ENCODE results near the gene BICD1.

BICD1 gene

DNA sequence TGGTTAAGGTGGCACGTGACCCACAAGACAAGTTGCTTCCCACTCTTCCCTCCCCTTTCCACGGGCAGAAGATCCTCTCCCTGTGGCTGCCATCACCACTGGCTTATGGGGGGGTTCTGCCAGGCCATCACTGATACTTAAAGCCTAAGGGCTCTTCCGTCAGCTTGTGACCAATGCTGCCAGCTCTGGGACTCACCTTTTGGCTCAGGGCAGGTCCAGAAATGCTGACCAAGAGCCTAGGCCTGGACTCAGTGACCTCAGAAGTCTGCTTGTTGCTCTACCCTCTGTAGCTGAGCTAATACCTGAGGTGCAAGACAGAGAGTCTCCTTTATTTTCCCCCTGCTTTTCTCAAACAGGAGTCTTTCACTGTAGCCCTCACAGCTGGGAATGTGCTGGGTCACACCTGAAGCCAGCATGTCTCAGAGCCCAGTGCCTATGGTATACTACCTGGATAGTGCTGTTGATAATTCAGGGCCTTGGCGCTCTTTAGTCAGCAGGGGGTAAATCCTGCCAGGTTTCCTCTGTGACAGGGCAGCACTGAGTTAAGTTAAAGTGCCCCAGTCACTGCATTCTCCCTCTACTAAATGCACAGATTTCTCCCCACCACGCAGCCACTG is 312.4 kb downstream of the BICD1 start:
- no peak for DNase-seq

DNA sequence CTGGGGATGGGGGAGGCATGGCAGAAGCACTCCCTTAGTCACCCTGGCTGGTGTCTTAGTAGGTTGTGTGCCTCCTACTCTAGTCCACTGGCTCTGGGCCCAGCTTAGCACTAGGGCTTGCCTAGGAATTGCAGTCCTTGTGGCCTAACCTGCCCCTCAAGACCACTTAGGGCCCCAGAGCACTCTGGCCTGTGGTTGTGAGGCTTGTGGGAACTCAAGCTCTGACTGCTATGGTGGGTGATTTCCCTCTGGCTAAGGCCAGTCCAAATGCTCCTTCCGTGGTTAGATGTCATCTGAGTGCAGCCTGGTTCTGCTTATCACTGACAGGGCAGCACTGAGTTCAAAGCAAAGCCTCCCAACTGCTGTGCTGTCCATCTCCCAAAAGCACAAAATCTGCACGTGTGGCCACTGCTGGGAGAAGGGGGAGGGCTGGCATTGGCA is 312.9 kb downstream of the BICD1 start:
- no peak for DNase-seq

DNA sequence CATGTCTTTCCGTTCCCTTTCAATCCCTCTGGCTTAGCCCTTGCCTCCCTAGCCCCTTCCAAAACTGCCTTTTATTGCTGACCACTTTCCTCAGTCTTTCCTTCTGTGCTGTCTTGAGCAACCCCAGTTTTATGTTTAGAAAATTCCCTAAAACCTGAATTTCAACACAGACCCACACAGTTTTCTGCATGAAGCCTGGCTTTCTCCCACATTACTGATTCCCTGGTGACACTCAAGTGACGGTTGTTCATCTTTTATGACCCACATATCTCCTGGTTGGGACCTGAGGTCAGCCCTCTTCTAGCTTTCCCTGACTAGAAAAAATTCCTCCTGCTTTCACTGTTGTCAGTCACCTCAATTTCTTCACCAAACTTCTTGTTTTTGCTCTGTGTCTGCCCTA is 313.7 kb downstream of the BICD1 start:
- no peak for DNase-seq

DNA sequence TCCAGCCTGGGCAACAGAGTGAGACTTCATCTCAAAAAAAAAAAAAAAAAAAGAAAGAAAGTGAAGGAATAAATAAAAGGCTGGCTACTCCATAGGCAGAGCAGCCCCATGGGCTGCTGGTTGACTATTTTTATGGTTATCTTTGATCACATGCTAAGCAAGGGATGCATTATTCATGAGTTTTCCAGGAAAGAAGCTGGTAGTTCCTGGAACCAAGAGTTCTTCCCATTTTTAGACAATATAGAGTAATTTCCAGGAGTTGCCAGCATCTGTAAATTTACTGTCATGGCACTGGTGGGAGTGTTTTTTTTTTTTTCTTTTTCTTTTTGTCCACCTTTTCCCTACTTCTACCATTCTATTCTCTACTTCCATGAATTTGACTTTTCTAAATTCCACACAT is 316.9 kb downstream of the BICD1 start:
- no peak for DNase-seq

DNA sequence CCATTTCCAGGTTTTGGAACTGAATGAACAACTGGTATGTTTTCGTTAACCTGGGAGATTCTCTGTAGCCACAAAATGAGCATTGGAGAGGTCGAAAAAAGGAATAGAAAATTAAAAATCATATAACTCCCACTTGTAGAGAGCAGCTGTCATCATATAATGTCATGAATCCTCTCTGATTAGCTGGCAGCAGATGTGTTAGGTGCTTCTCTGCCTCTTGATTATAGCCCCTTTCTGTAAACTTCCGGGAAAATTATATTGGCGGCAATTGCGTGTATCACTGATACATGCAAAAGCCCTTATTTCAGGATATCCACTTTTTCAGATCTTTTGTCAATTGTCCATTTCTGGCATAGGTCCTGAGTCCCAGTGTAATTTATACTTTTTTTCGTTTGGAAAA is 324.4 kb downstream of the BICD1 start:
- no peak for DNase-seq

All from NCI-H1694 (cell line).